SK-N-MC (cell line): ENCODE data around the gene CACNA1B.

ENCODE experiments used
- EZH2 ChIP-seq: fragments of 200-600 bp; sonication (generic); IDR thresholded peaks from one replicate; pipeline ENCODE4 v1.6.1; 2017; ENCODE audit warnings: antibody characterized with exemption
- FOXP2 ChIP-seq: optimal IDR thresholded peaks from 2 replicates; pipeline ENCODE3; 2011; ENCODE audit warnings: mild to moderate bottlenecking, moderate library complexity; ENCODE audit not compliant: insufficient read depth; ENCODE audit errors: extremely low read length, control extremely low read depth
- POLR2AphosphoS5 ChIP-seq: IDR thresholded peaks from 2 replicates; pipeline ENCODE4 v1.6.1; 2012; ENCODE audit warnings: mild to moderate bottlenecking, low read depth, low read length, borderline replicate concordance

GRCh38 chr9:138007566-138007917, 130.0 kb downstream of the CACNA1B start:
- TF ChIP-seq EZH2 (no peak), POLR2AphosphoS5 (no peak), FOXP2 (no peak)
